ENCODE data around the gene ACY1.

Gene ACY1

GRCh38 chr3:51942603-51943450, 40.5 kb upstream of the ACY1 start:
- H3K4me3 ChIP-seq (ENCODE audit: control insufficient read depth, low read depth, low read length), result peak overlapping the region; percentile 52

DNA sequence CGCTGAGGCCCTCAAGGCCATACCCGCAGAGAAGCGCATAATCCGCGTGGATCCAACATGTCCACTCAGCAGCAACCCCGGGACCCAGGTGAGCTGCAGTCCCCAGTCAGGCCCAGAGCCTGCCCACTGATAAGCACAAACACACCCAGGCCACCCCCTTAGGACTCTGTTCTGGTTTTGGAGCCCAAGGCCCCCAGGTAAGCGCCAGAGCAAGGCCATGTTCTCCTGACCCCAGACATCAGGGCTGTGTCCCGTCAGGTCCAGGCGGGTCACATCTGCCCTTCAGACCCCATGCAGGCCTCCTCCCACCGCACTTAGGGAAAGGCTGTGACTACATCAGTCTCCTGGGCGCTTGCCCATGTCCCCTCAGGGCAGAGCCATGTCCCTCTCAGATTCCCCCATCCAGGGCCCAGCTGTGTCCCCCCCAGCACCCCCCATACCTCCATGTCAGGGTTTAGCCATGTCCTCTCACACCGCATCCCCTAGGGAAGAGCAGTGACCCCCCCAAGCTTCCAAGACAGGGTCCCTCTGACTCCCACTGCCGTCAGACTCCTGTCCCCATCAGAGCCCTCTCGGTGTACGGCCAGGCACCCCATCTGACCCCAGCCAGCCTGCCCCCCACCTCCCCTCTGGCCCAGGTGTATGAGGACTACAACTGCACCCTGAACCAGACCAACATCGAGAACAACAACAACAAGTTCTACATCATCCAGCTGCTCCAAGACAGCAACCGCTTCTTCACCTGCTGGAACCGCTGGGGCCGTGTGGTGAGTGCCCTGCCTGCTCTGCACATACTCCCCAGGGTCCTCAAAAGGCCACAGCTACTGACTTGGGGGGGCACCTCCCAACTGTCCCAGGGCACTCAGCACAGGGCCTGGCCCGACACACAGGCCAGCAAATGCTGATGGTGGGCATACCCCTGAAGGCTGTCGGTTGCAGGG, 39.6 kb upstream of the ACY1 start:
- TF ChIP-seq CTCF (IDR thresholded peaks at IDR 0.05; ENCODE audit: control insufficient read depth, insufficient read depth, low read depth, low read length, missing control alignments), result no peak
- no peak overlapping the region for H3K4me3 ChIP-seq (ENCODE audit: control insufficient read depth, low read depth, low read length)

More at GRCh38 chr3:51942603-51943450, 40.5 kb upstream of the ACY1 start:
- no peak for TF ChIP-seq CTCF (IDR thresholded peaks at IDR 0.05; ENCODE audit: control insufficient read depth, insufficient read depth, low read depth, low read length, missing control alignments)
- no peak for DNase-seq (ENCODE audit: low read depth)

DNA sequence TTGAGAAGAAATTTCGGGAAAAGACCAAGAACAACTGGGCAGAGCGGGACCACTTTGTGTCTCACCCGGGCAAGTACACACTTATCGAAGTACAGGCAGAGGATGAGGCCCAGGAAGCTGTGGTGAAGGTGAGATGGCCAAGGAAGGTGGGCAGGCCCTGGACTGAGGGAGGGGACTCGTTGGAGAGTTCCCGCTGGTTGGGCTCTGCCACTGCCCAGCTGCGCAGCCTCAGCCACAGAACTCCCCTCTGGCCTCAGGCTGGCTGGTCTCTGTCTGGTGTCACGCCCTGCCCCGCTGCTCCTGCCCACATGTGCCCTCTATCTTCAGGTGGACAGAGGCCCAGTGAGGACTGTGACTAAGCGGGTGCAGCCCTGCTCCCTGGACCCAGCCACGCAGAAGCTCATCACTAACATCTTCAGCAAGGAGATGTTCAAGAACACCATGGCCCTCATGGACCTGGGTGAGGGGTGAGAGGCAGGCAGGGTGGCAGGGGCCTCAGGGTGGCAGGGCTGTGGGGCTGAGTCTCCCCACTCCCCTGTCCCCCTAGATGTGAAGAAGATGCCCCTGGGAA, 38.8 kb upstream of the ACY1 start:
- H3K4me3 ChIP-seq (ENCODE audit: control insufficient read depth, low read depth, low read length), result no peak overlapping the region
- no peak for DNase-seq (ENCODE audit: low read depth)
- no peak for TF ChIP-seq CTCF (IDR thresholded peaks at IDR 0.05; ENCODE audit: control insufficient read depth, insufficient read depth, low read depth, low read length, missing control alignments)

More for the DNA sequence above, 39.6 kb upstream of the ACY1 start:
- no peak for DNase-seq (ENCODE audit: low read depth)

GRCh38 chr3:51945031-51945840, 38.1 kb upstream of the ACY1 start:
- no peak for TF ChIP-seq CTCF (IDR thresholded peaks at IDR 0.05; ENCODE audit: control insufficient read depth, insufficient read depth, low read depth, low read length, missing control alignments)
- H3K4me3 ChIP-seq (ENCODE audit: control insufficient read depth, low read depth, low read length), result no peak overlapping the region
- DNase-seq (ENCODE audit: low read depth), result no peak

DNA sequence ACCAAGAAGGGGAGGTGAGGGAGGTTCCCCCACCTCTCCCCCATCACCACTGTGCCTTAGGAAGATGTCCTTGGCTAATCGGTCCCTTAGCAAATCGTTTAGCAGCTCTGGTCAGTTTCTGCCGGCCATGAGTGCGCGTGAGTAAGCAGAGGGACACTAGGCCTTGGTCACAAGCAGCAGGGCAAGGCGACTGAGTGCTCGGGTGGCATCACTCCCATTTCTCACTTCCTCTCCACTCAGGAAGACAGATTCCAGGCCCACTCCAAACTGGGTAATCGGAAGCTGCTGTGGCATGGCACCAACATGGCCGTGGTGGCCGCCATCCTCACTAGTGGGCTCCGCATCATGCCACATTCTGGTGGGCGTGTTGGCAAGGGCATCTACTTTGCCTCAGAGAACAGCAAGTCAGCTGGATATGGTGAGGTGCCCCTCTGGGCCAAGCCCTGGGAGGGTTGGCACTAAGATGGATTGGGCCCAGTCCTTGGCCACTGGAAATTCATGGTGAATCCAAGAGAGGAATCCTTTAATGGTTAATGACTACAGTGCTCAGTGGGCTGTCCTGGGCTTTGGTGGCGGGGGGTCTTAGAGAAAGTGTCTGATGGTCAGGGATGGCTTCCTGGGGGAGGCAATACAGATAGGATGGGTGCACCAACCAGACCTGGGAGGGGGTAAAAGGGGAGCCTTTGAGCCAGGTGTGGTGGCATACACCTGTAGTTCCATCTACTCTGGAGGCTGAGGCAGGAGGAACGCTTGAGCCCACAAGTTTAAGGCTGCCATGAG, 37.2 kb upstream of the ACY1 start:
- no peak overlapping the region for H3K4me3 ChIP-seq (ENCODE audit: control insufficient read depth, low read depth, low read length)
- TF ChIP-seq CTCF (IDR thresholded peaks at IDR 0.05; ENCODE audit: control insufficient read depth, insufficient read depth, low read depth, low read length, missing control alignments), result no peak
- DNase-seq (ENCODE audit: low read depth), result no peak
